ENCODE data around the gene MORF4L2. TPM values are rescaled to one million over a fixed set of nuclear protein-coding genes. Genes with fewer than 3 reads are reported as not detected.
"Not testable (repeated sequence)": the region's sequence is repeated elsewhere in the genome, so short reads cannot be mapped to it uniquely, and the experiment has no call there.

The MORF4L2 gene
- total RNA-seq, 1 donor from 2014 or later = 373 TPM

- H3K4me1 Mint-ChIP-seq = no peaks in the 10 kb centered on the region
- peaks cover 24% of the 10 kb centered on the region for H3K36me3 Mint-ChIP-seq
- TF ChIP-seq, protein P1, sequence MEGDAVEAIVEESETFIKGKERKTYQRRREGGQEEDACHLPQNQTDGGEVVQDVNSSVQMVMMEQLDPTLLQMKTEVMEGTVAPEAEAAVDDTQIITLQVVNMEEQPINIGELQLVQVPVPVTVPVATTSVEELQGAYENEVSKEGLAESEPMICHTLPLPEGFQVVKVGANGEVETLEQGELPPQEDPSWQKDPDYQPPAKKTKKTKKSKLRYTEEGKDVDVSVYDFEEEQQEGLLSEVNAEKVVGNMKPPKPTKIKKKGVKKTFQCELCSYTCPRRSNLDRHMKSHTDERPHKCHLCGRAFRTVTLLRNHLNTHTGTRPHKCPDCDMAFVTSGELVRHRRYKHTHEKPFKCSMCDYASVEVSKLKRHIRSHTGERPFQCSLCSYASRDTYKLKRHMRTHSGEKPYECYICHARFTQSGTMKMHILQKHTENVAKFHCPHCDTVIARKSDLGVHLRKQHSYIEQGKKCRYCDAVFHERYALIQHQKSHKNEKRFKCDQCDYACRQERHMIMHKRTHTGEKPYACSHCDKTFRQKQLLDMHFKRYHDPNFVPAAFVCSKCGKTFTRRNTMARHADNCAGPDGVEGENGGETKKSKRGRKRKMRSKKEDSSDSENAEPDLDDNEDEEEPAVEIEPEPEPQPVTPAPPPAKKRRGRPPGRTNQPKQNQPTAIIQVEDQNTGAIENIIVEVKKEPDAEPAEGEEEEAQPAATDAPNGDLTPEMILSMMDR (IDR thresholded peaks at IDR 0.05; ENCODE audit: unreplicated experiment) = no peak
- peaks cover 3% of the 10 kb centered on the region for H3K9me3 Mint-ChIP-seq
- no peaks in the 10 kb centered on the region for H3K27me3 Mint-ChIP-seq (ENCODE audit: low read depth)
- H3K27ac Mint-ChIP-seq = peak overlapping the region; percentile 10
- no peak for DNase-seq (ENCODE audit: low spot score in 2 of 2, unreplicated experiment in 2 of 2)
- H3K4me3 Mint-ChIP-seq = no peak overlapping the region
These were observed 11.7 kb downstream of the MORF4L2 start for GRCh38 chrX:103674531-103675454.

- H3K4me3 Mint-ChIP-seq = no peak overlapping the region
- no peaks in the 10 kb centered on the region for H3K36me3 Mint-ChIP-seq
- TF ChIP-seq, protein P1 (IDR thresholded peaks at IDR 0.05; ENCODE audit: unreplicated experiment) = no peak
- H3K4me1 Mint-ChIP-seq = no peaks in the 10 kb centered on the region
- H3K27ac Mint-ChIP-seq = no peak overlapping the region
- peaks cover 14% of the 10 kb centered on the region for H3K9me3 Mint-ChIP-seq
- DNase-seq (ENCODE audit: low spot score in 2 of 2, unreplicated experiment in 2 of 2) = no peak
- H3K27me3 Mint-ChIP-seq (ENCODE audit: low read depth) = peaks cover 2% of the 10 kb centered on the region
These were observed 16.8 kb downstream of the MORF4L2 start for GRCh38 chrX:103669745-103670144.

DNA sequence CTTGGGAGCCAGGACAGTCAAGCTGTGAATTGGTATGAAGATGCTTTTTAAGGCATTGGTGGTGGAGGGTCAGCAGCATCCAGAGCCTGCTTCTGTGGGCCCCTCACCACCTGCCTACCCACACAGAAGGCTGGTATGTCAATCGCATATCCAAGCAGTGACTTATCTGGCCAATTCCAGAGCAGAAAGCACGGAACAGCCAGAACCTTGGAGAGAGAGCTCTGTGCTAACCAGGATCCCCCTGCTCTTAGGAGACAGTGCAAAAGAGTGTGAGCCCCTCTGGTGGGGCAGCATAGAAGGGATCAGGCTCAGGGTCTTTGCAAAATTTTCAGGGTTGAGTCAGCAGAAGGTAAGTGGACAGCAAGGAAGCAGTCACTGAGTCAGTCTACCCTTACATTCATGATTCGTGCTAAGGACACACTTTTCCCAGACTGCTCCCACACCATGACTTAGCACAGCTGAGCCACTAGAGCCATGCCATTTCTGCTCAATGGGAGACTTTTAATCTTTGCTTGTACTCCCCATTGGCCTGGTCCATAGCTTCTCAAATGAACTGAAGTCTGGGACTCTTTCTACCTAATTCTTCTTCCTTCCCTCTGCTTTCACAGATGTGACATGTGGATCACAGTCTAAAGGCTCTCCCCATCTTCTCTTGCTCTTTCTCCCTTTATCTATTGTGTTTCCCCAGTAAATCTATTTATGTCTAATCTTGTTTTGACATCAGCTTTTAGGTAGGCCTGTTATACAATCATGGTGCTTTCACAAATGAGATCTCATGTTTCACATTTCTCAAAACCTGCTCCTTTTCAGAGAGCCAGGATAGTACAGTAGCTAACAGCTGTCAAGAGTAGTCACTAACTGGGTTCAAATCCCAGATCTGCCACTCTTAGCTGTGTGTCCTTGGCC lies 20.0 kb downstream of the MORF4L2 start:
- Mint-ChIP-seq H3K9me3 (peaks cover 15% of the 10 kb centered on the region), H3K27me3 (ENCODE audit: low read depth) (peaks cover 18% of the 10 kb centered on the region), H3K4me3 (no peak overlapping the region), H3K36me3 (no peaks in the 10 kb centered on the region), H3K4me1 (no peaks in the 10 kb centered on the region), H3K27ac (no peak overlapping the region)
- DNase-seq (ENCODE audit: low spot score in 2 of 2, unreplicated experiment in 2 of 2) = no peak
- TF ChIP-seq, protein P1 (IDR thresholded peaks at IDR 0.05; ENCODE audit: unreplicated experiment) = no peak

GRCh38 chrX:103663981-103664762 lies 22.3 kb downstream of the MORF4L2 start:
- H3K9me3 Mint-ChIP-seq = peaks cover 20% of the 10 kb centered on the region
- TF ChIP-seq, protein P1 (IDR thresholded peaks at IDR 0.05; ENCODE audit: unreplicated experiment) = no peak
- no peaks in the 10 kb centered on the region for H3K4me1 Mint-ChIP-seq
- H3K27ac Mint-ChIP-seq = no peak overlapping the region
- no peak overlapping the region for H3K4me3 Mint-ChIP-seq
- H3K27me3 Mint-ChIP-seq (ENCODE audit: low read depth) = peaks cover 19% of the 10 kb centered on the region
- no peaks in the 10 kb centered on the region for H3K36me3 Mint-ChIP-seq
- peak in 1 of 2 experiments; percentile 25 for DNase-seq (ENCODE audit: low spot score in 2 of 2, unreplicated experiment in 2 of 2)

DNA sequence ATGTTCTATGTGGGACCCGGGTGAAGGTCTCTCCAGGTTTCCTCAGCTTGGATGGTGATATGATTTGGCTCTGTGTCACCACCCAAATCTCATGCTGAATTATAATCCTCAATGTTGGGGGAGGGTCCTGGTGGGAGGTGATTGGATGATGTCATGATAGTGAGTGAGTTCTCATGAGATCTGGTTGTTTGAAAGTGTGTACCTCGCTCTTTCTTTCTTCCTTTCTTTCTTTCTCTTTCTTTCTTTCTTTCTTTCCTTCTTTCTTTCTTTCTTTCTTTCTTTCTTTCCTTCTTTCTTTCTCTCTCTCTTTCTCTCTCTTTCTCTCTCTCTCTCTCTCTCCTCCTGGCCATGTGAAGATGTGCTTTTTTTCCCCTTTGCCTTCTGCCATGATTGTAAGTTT lies 27.0 kb downstream of the MORF4L2 start:
- H3K4me1 Mint-ChIP-seq; H3K27ac Mint-ChIP-seq; DNase-seq (ENCODE audit: low spot score in 2 of 2, unreplicated experiment in 2 of 2); H3K4me3 Mint-ChIP-seq; H3K36me3 Mint-ChIP-seq: not testable (repeated sequence)
- Mint-ChIP-seq H3K9me3 (peaks cover 22% of the 10 kb centered on the region), H3K27me3 (ENCODE audit: low read depth) (peaks cover 16% of the 10 kb centered on the region)
